ENCODE data around the gene SFMBT1.

GRCh38 chr3:53069422-53070068 is 23.7 kb upstream of the SFMBT1 start:
- TF ChIP-seq MIER1 (IDR thresholded peaks at IDR 0.05; ENCODE audit: low read depth) = no peak
- TF ChIP-seq CTCF (IDR thresholded peaks at IDR 0.05 in 2 of 3, conservative IDR thresholded peaks at IDR 0.05 in 1 of 3; ENCODE audit: insufficient read depth in 2 of 3, low read depth in 1 of 3, low read length in 3 of 3) = no peak
- no peak for TF ChIP-seq GATA2 (CRISPR knock-in tag; IDR thresholded peaks at IDR 0.05)
- no peak for TF ChIP-seq EZH2 (IDR thresholded peaks at IDR 0.05; ENCODE audit: borderline replicate concordance, low read depth, low read length)
- TF ChIP-seq ATF3 (IDR thresholded peaks at IDR 0.05) = no peak
- no peak for TF ChIP-seq ATF3 (CRISPR knock-in tag; conservative IDR thresholded peaks at IDR 0.05)
- no peak for TF ChIP-seq CBX2 (IDR thresholded peaks at IDR 0.05; ENCODE audit: insufficient read depth, low read length, poor library complexity, severe bottlenecking)

Measured in K562 (cell line).